ENCODE results near the gene KBTBD13.
A peak's percentile ranks its signal among the peaks of the same experiment; 100 is the strongest.

Gene KBTBD13

DNA sequence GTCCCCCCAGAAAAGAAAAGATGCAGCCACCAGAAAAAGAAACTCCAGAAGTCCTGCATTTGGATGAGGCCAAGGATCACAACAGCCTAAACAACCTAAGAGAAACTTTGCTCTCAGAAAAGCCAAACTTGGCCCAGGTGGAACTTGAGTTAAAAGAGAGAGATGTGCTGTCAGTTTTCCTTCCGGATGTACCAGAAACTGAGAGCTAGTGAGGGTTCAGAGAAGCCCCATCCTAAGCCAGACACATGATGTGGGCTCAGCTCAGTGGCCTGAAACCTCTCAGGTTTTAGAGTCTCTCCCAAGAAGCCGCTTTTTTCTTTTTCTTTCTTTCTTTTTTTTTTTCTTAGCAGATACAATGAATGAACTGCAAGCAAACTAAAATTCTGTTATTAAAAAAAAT is 23.6 kb upstream of the KBTBD13 start:
- no peak for DNase-seq

GRCh38 chr15:65054333-65055200 is 22.0 kb upstream of the KBTBD13 start:
- peak; percentile 46 to 47 for DNase-seq

DNA sequence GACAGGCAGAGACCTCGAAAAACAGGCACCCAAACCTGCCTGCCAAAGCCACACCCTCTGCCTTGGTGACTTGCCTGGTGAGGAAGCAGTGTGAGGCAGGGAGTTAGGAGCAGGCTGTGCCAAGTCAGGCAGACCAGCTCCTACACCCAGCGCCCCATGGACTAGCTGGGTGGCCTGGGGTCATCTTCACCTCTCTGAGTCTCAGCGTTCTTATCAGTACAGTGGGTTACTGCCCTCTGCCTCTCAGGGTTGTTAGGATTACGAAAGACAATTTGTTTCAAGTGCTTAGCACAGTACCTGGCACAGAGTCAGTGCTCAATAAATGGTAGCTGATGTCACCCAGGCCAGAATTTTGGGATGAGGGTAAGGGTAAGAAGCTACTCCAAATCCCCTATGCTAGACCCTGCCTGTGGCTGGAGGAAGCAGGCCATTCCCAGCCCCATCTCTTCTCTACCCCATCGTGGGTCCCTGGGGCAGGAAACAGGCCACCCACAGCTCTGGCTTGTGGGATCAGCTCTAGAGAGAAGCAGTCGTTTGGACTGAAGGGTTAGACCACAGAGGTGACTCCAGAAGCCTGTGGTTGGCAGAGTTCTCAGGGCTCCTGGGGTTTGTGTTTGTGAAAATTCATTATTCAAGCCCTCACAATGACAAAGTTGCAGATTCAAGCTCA is 21.2 kb upstream of the KBTBD13 start:
- DNase-seq: no peak

GRCh38 chr15:65056106-65056505 is 20.4 kb upstream of the KBTBD13 start:
- DNase-seq: no peak

- no peak for DNase-seq
Observed at GRCh38 chr15:65056868-65057548, 19.5 kb upstream of the KBTBD13 start.

DNA sequence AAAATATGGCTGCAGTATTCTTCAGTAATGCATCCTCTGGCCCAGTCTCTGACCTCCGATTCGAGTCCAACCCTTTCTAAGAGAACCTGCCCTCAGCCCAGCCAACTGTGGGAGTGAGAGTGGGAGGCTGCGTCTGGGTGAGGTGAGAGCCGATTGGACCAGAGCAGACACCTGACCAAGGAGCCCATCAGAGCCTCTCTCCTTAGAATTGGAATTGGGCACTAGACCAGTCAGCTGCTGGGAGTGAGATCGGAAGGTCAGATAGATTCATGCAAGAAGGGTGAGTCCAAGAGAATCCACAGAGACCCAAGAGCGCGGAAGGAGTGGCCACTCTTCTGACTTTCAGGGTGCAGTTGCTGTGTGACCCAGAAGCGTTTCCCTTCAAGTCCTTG is 19.0 kb upstream of the KBTBD13 start:
- no peak for DNase-seq

DNA sequence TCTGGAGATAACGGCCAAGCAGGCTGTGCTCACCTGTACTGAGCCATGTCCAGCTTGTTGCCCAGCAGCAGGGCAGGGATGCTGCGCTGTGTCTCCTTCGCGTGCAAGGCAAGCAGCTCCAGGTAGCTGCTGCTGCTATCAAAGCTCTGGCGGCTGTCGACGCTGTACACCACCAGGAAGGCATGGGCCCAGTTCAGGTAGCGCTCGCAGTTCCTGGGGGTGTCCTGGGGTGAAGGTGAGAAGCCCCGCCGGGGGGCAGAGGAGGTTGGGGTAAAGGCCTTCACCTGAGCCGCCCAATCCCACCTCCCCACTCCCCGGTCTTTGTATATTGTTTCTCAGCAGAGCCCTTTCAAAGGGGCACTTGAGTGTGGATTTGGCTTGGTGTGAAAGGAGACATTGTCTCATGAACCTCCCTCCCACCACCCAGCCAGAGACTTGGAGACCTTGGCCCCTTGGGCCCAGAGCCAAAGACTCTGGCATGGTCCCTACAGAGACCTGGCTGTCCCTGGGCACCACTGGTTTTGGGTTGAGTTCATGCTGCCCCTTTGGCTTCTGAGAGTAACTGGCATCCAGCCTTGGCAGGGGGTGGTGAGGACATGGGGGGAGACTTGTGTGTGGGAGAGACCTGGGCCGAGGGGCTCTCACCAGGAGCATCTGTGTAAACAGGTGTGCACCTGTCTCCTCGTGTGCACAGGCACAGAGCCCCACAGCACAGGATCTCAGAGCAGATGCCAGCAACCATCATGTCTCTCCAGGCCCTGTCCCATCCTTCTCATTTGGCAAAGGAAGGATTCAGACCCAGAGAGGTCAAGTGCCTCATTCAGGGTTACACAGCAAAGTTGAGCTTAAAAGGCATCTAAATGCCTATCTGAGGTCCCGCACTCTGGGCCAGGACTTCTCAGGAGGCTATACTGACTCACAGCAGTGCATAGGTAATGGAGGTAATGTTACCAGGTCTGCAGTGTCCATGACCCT is 17.9 kb upstream of the KBTBD13 start:
- no peak for DNase-seq

DNA sequence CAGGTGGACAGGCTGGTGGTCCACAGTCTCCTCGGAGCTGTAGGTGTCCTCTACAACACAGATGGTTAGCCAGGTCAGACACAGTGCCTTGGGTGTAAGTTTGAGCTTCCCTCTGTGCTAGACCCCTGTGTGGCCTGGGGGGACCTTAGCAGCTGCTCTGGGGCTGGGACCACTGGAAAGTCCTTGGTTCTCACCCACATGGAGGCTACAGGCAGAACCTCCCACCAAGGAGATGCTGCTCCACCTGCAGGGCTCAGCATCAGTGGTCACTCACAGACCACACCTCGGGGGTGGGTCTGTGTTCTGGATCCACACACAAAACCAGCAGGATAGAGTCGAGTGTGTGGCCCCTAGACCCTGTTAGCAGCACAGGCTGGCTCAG is 17.2 kb upstream of the KBTBD13 start:
- DNase-seq: no peak

- no peak for DNase-seq
Observed at GRCh38 chr15:65059931-65060596, 16.5 kb upstream of the KBTBD13 start.

GRCh38 chr15:65060641-65061397 is 15.7 kb upstream of the KBTBD13 start:
- no peak for DNase-seq

DNA sequence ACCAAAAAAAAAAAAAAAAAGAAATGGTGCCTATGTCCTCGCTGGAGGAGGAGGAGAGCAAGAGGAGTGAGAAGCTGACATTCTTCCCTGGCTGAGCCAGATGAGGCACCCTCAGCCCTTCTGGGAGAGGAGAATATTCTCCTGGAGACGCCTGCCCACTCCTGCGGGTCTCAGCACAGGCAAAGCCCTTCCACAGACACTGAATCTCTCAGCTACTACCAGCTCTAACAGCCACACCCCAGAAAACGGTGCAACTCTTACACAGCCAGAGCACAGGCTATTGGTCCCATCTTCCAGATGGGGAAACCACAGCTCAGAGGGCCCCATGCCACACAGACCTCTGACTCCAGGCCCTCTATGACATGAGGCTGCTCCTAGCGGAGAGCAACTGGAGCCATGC is 14.5 kb upstream of the KBTBD13 start:
- DNase-seq: no peak

DNA sequence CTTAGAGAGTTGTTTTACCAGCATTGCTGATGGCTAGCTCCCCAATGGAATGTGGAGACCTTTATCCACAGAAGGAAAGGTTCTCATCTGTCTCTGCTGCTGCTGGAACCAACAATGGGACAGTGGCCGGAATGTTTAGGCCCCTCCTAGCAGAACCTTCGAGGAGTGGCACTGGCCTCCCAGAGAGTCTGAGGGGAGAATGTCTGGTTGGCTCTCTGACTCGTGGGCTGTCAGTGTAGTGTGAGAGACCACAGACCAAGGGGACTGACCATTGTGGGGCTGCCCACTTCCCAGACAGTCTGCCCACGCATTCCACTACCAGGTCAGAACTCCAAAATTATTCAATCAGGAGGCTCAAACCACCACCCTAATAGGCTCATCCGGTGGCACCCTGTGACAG is 13.8 kb upstream of the KBTBD13 start:
- no peak for DNase-seq

DNA sequence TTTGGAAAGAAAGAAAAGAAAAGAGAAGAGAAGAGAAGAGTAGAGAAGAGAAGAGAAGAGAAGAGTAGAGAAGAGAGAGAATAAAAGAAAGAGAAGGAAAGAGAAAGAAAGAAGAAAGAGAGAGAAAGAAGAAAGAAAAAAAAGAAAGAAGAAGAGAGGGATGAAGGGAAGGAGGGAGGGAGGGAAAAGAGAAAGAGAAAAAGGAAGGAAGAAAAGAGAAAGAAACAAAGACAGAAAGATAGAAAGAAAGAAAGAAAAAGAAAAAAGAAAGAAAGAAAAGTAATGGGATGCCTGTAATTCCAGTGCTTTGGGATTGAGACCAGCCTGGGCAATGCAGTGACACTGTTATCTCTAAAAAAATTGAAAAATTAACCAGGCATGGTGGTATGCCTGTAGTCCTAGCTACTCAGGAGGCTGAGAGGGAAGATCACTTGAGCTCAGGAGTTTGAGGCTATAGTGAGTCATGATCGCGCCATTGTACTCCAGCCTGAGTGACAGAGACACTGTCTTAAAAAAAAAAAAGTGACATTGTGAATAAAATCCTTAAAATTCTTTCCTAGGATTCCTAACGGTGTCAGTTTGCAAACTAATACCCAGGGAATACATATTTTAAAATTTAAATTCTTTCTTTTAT is 10.4 kb upstream of the KBTBD13 start:
- no peak for DNase-seq

DNA sequence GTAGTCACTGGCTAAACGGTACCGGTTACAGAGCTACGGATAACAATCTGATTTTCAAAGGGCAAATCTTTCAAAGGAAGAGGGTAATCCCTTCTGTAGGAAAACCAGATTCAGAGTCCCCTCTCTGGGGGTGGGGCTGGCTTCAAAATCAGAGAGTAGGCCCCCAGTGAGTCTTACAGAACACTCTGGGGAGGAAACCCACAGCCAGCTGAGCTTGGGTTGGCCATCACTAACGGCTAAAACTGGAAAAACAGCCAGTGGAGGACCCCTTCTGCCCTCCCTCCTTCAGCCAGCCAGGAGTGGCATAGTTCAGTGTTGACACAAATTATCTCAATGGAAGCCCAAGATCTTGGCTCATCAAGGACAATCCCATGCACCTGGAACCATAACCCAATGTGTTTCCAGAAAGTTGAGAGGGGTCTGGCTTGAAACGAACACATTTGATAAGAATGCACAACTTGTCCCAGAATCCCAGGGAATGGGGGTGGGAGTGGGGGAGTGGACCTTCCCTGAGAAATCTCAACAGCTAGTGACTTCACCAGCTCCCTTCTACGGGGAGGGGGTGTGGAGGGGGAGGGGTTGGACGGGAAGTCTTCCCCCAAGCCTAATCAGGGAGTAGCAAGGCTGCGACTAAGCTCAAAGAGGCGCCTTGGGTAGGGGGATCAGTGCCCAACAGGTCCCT is 9.8 kb upstream of the KBTBD13 start:
- no peak for DNase-seq

GRCh38 chr15:65067317-65067644 is 9.3 kb upstream of the KBTBD13 start:
- no peak for DNase-seq

- DNase-seq: no peak
Observed at GRCh38 chr15:65067645-65068402, 8.7 kb upstream of the KBTBD13 start, which contains the start of gene RASL12. RASL12 (minus strand) TSS chr15:65067991; CDS start chr15:65067835, 156 bp downstream.

GRCh38 chr15:65068403-65068788 is 8.2 kb upstream of the KBTBD13 start:
- no peak for DNase-seq

DNA sequence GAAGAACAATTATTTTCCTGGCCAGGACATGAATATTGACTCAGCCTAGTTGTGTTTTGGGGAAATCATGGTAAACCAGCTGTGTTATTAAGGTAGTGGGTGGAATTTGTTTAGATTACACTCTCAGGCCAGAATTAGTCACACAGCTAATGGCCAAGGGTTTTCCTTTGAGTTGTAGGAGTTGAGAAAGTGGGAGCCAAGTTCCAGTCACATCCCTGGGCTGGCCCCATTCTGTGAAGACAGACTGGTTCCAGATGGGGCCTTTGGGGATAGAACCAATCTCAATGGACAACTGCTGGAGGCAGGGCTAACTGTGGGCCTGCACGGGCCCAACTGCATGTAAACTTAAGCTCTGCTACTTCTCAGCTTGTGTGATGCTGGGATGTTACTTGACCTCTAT is 7.4 kb upstream of the KBTBD13 start:
- no peak for DNase-seq

- DNase-seq: no peak
Observed at GRCh38 chr15:65069779-65070546, 6.6 kb upstream of the KBTBD13 start.
